Smooth muscle cell of the brain vasculature (primary cell): Measurements from ENCODE around the gene TFPI.
"Not testable (repeated sequence)": the region's sequence is repeated elsewhere in the genome, so short reads cannot be mapped to it uniquely, and the experiment has no call there.

ENCODE experiments used
- DNase-seq: peaks from one replicate; pipeline ENCODE4 v3.0.0-alpha.2; 2012; ENCODE audit warnings: low read depth, low spot score

The TFPI gene

GRCh38 chr2:187554704-187555082, 458 bp upstream of the TFPI start:
- no peak for DNase-seq

GRCh38 chr2:187552828-187553681, 1.2 kb downstream of the TFPI start:
- no peak for DNase-seq

GRCh38 chr2:187552381-187552780, 1.9 kb downstream of the TFPI start:
- DNase-seq: no peak

GRCh38 chr2:187550857-187551256, 3.4 kb downstream of the TFPI start:
- DNase-seq: no peak

- DNase-seq: no peak
Measured at GRCh38 chr2:187549951-187550555, 4.2 kb downstream of the TFPI start.

GRCh38 chr2:187549193-187549592, 5.0 kb downstream of the TFPI start:
- DNase-seq: no peak

- DNase-seq: no peak
Measured at GRCh38 chr2:187548656-187549055, 5.6 kb downstream of the TFPI start.

GRCh38 chr2:187547353-187547979, 6.8 kb downstream of the TFPI start:
- DNase-seq: peak; percentile 72

GRCh38 chr2:187546762-187547333, 7.4 kb downstream of the TFPI start:
- no peak for DNase-seq

- DNase-seq: no peak
Measured at GRCh38 chr2:187545238-187545751, 8.9 kb downstream of the TFPI start.

- no peak for DNase-seq
Measured at GRCh38 chr2:187544371-187545080, 9.7 kb downstream of the TFPI start.

GRCh38 chr2:187543488-187543887, 10.7 kb downstream of the TFPI start:
- DNase-seq: no peak

GRCh38 chr2:187542123-187542522, 12.1 kb downstream of the TFPI start:
- no peak for DNase-seq

- peak; percentile 70 for DNase-seq
Measured at GRCh38 chr2:187541086-187542085, 12.8 kb downstream of the TFPI start.

- DNase-seq: not testable (repeated sequence)
Measured at GRCh38 chr2:187538222-187538621, 16.0 kb downstream of the TFPI start.

GRCh38 chr2:187535381-187535780, 18.9 kb downstream of the TFPI start:
- not testable (repeated sequence) for DNase-seq

GRCh38 chr2:187532333-187533120, 21.7 kb downstream of the TFPI start:
- DNase-seq: no peak

- DNase-seq: no peak
Measured at GRCh38 chr2:187529977-187530721, 24.1 kb downstream of the TFPI start.
